Measurements from ENCODE around the gene APOD.

Gene APOD

DNA sequence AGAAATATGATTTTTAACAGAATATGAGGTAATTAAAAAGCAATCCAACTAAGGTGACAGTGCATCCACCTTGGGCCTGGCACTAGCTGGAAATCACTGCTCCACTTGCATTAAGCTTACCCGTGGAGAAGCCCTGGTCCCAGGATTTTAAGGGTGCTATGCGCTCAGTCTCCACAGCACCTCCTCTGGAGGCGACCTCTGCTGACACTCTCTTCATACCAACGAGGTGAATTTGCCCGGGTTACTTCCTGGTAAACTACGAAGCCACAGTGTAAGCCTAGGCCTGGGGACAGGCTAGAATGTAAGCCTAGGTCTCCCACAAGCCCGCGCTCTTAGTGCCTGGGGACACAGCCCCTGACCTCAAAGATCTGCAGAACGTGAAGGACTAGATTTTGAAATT is 793 bp downstream of the APOD start:
- no peak overlapping the region for H3K27ac ChIP-seq (ENCODE audit: low read length)
- no peak overlapping the region for H3K9ac ChIP-seq (ENCODE audit: low read length)
- DNase-seq: no peak
- no peak overlapping the region for H3K4me3 ChIP-seq (ENCODE audit: low read length)
- TF ChIP-seq CTCF (IDR thresholded peaks at IDR 0.05; ENCODE audit: low read length) (no peak), EZH2 (optimal IDR thresholded peaks at IDR 0.05; ENCODE audit: low read depth, low read length) (no peak), EZH2phosphoT487 (IDR thresholded peaks at IDR 0.05; ENCODE audit: low read length) (no peak)
- no peak overlapping the region for H2AFZ ChIP-seq (ENCODE audit: low read length)
- H3K4me1 ChIP-seq (ENCODE audit: low read length): peaks cover 10% of the 10 kb centered on the region
- no peaks in the 10 kb centered on the region for H3K36me3 ChIP-seq (replicated peaks; ENCODE audit: insufficient read depth, low read length)
- no peaks in the 10 kb centered on the region for H4K20me1 ChIP-seq (ENCODE audit: insufficient read depth, low read length)
- no peaks in the 10 kb centered on the region for H3K79me2 ChIP-seq (ENCODE audit: low read length)
- H3F3A ChIP-seq (ENCODE audit: insufficient read depth, low read length): peaks cover 13% of the 10 kb centered on the region
- no peaks in the 10 kb centered on the region for H3K9me2 ChIP-seq (replicated peaks; ENCODE audit: insufficient read depth, low read length)
- no peak overlapping the region for H3K4me2 ChIP-seq (ENCODE audit: low read depth, low read length)
- peaks cover 22% of the 10 kb centered on the region for H3K27me3 ChIP-seq (replicated peaks; ENCODE audit: insufficient read depth, low read length)
- H3K9me3 ChIP-seq (replicated peaks; ENCODE audit: insufficient read depth, low read length): no peaks in the 10 kb centered on the region

GRCh38 chr3:195580744-195581443 is 2.8 kb downstream of the APOD start:
- no peaks in the 10 kb centered on the region for H3K9me2 ChIP-seq (replicated peaks; ENCODE audit: insufficient read depth, low read length)

GRCh38 chr3:195579281-195579680 is 4.5 kb downstream of the APOD start:
- Histone ChIP-seq H3K9me3 (replicated peaks; ENCODE audit: insufficient read depth, low read length) (no peaks in the 10 kb centered on the region), H4K20me1 (ENCODE audit: insufficient read depth, low read length) (no peaks in the 10 kb centered on the region), H3K4me3 (ENCODE audit: low read length) (no peak overlapping the region), H3K9ac (ENCODE audit: low read length) (no peak overlapping the region), H3K4me2 (ENCODE audit: low read depth, low read length) (no peak overlapping the region), H3F3A (ENCODE audit: insufficient read depth, low read length) (no peaks in the 10 kb centered on the region), H2AFZ (ENCODE audit: low read length) (no peak overlapping the region), H3K4me1 (ENCODE audit: low read length) (no peaks in the 10 kb centered on the region), H3K79me2 (ENCODE audit: low read length) (no peaks in the 10 kb centered on the region), H3K27ac (ENCODE audit: low read length) (no peak overlapping the region), H3K36me3 (replicated peaks; ENCODE audit: insufficient read depth, low read length) (no peaks in the 10 kb centered on the region), H3K27me3 (replicated peaks; ENCODE audit: insufficient read depth, low read length) (no peaks in the 10 kb centered on the region), H3K9me2 (replicated peaks; ENCODE audit: insufficient read depth, low read length) (no peaks in the 10 kb centered on the region)
- no peak for TF ChIP-seq CTCF (IDR thresholded peaks at IDR 0.05; ENCODE audit: low read length)
- no peak for TF ChIP-seq EZH2phosphoT487 (IDR thresholded peaks at IDR 0.05; ENCODE audit: low read length)
- TF ChIP-seq EZH2 (optimal IDR thresholded peaks at IDR 0.05; ENCODE audit: low read depth, low read length): no peak
- DNase-seq: no peak

More at GRCh38 chr3:195580744-195581443, 2.8 kb downstream of the APOD start:
- H3F3A ChIP-seq (ENCODE audit: insufficient read depth, low read length): no peaks in the 10 kb centered on the region
- peaks cover 13% of the 10 kb centered on the region for H3K27me3 ChIP-seq (replicated peaks; ENCODE audit: insufficient read depth, low read length)
- H3K9me3 ChIP-seq (replicated peaks; ENCODE audit: insufficient read depth, low read length): no peaks in the 10 kb centered on the region
- H3K4me3 ChIP-seq (ENCODE audit: low read length): no peak overlapping the region
- no peak overlapping the region for H3K9ac ChIP-seq (ENCODE audit: low read length)
- H3K36me3 ChIP-seq (replicated peaks; ENCODE audit: insufficient read depth, low read length): no peaks in the 10 kb centered on the region
- H3K79me2 ChIP-seq (ENCODE audit: low read length): no peaks in the 10 kb centered on the region
- H2AFZ ChIP-seq (ENCODE audit: low read length): no peak overlapping the region
- TF ChIP-seq CTCF (IDR thresholded peaks at IDR 0.05; ENCODE audit: low read length) (no peak), EZH2phosphoT487 (IDR thresholded peaks at IDR 0.05; ENCODE audit: low read length) (no peak), EZH2 (optimal IDR thresholded peaks at IDR 0.05; ENCODE audit: low read depth, low read length) (no peak)
- no peak overlapping the region for H3K27ac ChIP-seq (ENCODE audit: low read length)
- H4K20me1 ChIP-seq (ENCODE audit: insufficient read depth, low read length): no peaks in the 10 kb centered on the region
- H3K4me2 ChIP-seq (ENCODE audit: low read depth, low read length): no peak overlapping the region
- no peak for DNase-seq
- H3K4me1 ChIP-seq (ENCODE audit: low read length): no peaks in the 10 kb centered on the region

Data from MM.1S (cell line).